HG02885 (cell line): ENCODE results near the gene PPFIBP1.
A peak's percentile ranks its signal among the peaks of the same experiment; 100 is the strongest.

Experiments
- ATAC-seq: cut with Tn5 transposase; IDR thresholded peaks from one replicate; pipeline ENCODE4 v1.9.1; 2021; ENCODE audit warnings: mild to moderate bottlenecking; ENCODE audit not compliant: unreplicated experiment, poor library complexity

Gene PPFIBP1

DNA sequence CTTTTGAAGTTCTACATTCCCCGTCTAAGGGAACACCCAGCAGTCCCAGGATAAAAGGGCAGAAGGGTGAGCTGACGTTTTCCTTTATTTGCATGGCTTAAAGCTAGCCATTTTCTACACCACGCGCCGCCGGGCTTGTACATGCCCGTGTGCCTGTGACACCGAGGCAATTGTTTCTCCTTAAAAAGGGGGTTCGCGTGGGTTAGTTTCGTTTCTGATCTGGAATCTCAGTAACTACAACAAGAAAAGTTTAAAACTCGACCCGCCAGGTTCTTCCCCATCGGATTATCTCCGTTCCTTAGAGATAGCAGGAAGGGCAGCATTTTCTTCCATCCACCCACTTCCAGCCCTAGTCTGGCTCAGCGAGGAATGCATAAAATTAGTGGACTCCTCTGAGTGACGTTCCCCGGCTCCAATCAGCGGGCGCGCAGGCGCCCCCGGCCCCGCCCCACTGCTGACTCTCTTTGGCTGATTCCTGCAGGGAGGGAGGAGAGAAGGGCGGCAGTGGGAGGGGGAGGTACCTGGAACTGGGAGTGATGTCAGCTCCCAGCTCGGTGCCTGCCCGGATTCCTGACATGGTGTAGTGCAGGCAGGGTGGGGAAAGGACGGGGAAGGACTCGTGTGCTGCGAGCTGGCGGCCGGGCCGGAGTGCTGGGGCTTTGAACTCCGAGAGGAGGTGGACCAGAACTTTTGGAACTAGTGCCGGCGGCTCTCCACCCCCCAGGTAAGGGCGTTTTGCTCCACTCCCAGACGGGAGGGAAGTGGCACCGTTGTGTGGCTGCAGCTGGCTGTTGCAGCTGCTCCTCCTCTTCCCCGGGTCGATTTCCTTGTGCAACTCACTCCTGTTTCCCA is at the start of gene PPFIBP1:
TSS of gene PPFIBP1 (plus strand) at position 565 of the 852 bp plus-strand sequence. CDS start 109,191 bp downstream, outside the sequence.
- peak; percentile 97 for ATAC-seq

DNA sequence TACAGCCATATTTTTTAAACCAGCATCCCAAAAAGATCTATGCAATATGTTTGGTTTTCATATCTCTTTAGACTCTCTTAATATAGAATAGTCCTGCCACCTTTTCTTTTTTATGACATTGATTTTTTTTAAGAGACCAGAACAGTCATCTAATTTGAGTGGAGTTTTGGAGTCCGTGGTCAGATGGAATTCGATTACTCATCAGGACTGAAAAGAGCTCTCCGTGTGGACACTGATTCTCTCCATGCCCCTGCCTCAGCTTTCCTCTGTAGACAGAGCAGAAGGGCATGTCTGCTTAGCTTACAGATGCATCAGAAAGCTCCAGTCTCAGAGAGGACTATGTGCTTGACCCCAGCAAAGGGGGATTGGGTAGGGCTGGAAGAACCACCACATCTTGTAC is 49.7 kb upstream of the PPFIBP1 start:
- ATAC-seq = no peak

DNA sequence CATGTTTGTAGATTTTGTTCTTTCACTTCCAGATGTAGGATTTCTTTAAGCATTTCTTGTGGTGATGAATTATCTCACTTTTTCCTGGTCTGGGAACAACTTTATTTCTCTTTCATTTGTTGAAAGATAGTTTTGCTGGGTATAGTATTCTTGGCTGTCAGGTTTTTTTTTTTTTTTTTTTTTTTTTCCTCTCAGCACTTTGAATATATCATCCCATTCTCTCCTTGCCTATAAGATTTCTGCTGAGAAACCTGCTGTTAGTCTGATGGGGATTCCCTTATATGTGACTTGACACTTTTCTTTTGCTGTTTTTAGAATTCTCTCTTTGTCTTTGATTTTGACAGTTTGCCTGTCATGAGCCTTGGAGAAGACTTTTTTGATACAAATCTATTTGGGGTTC is 47.0 kb upstream of the PPFIBP1 start:
- no peak for ATAC-seq

DNA sequence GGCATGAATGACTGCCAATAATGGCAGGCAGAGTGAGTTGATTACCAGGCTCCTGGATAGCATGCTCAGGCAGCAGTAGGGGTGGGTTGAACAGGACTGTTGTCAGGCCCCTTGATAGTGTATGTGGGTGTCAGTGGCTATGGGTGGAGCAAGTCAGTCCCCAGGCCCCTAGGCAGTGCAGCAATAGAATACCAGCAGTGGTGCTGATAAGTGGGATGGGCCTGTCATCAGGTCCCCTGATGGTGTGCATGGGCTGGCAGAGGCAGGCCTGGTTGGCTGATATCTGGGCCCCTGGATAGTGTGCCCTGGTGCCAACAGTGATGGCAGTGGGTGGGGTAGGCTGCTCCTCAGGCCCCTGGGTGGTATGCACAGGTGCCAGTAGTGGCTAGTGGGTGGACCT is 45.1 kb upstream of the PPFIBP1 start:
- ATAC-seq = no peak

DNA sequence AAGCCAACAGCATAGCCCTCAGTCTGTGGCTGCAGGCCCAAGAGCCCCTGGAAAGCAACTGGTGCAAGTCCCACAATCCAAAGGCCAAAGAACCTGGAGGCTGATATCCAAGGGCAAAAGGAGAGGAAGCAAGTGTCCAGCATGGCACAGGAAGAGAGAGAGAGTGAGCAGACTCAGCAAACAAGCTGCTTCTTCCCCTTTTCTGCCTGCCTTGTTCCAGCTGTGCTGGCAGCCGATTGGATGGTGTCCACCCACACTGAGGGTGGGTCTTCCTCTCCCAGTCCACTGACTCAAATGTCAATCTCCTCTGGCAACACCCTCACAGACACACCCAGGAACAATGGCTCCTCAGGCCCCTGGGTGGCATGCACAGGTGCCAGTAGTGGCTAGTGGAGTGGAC is 44.0 kb upstream of the PPFIBP1 start:
- no peak for ATAC-seq

DNA sequence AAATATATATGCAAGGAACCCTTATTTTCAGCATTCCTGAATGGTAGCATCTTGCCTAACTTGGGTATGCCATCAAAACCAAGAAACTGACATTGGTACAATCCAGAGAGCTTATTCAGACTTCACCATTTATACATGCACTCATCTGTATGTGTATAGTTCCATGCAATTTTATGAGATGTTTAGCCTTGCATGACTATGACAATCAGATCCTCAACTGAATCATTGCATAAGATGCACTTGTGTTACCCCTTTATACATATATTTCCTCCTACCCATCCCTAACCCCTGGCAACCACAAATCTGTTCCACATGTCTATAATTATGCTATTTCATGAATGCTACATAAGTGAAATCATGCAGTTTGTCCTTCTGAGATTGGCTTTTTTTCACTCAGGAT is 37.0 kb upstream of the PPFIBP1 start:
- no peak for ATAC-seq

DNA sequence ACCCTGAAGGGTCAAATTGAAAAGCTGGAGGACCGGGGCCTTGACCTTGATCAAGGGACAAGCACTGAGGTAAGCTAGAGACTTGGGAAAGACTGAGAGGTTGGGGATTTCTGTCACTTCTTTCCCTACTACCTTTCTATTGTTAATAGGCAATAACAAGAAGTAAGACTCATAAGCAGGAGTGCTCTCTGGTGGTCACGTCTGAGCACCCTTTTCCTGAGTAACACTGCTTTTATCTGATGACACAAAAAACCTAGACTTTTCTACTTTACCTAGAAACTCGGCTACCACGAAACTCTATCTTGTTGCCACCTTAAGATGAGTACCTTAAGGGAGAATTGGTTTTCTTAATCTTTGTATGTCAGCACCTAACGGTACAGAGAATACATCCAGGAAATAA is 35.5 kb upstream of the PPFIBP1 start:
- ATAC-seq = no peak

DNA sequence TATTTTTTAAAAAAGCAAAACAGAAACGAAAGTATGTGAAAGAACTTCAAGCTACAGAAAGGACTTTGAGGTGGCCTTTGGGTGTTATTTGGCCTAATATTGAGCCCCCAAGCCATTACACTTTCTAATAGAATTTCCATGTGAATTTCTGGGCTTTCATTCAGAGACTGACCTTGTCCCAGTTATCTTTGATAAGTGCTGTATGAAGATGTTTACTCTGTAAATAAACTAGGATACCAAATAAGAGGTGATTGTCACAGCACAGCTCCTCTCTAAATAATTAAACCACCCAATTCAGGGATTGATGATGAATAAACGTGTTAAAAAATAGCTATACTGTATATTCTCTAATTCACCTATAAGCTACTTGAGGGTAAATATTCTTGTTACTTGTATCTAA is 32.8 kb upstream of the PPFIBP1 start:
- ATAC-seq = no peak

DNA sequence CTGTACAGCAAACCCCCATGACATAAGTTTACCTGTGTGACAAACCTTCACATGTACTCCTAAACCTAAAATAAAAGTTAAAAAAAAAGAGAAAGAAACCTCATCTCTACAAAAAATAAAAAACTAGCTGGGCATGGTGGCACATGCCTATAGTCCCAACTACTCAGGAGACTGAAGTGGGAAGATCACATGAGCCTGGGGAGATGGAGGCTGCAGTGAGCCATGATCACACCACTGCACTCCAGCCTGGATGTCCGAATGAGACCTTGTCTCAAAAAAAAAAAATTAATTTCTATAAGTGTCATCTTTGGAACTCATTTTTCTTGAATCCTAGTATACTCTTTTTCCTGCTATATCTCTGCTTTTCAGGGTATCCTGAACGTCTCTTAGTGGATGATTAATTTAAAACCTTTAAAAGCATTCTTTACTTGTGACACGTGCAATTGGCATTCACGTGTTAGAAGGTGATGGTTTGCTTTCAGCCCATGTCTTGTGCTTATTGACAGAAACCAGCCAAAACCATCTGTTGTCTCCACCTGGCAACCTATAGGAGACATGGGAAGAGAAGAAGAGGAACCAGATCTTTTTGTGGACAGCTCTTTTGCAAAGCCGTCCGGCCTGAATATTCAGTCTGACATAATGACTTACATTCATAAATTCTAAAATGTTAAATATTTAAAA is 30.6 kb upstream of the PPFIBP1 start:
- ATAC-seq = no peak

DNA sequence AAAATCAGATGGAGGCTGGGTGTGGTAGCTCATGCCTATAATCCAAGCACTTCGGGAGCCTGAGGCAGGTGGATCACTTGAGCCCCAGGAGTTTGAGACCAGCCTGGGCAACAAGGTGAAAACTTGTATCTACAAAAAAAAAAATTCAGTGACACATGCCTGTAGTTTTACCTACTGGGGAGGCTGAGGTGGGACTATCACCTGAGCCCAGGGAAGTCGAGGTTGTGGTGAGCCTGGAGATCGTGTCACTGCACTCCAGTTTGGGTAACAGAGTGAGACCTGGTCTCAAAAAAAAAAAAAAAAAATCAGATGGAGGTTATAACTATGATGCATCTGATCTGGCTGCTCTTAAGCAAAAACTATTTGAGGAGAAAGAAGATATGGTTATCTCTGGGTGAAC is 26.6 kb upstream of the PPFIBP1 start:
- no peak for ATAC-seq

DNA sequence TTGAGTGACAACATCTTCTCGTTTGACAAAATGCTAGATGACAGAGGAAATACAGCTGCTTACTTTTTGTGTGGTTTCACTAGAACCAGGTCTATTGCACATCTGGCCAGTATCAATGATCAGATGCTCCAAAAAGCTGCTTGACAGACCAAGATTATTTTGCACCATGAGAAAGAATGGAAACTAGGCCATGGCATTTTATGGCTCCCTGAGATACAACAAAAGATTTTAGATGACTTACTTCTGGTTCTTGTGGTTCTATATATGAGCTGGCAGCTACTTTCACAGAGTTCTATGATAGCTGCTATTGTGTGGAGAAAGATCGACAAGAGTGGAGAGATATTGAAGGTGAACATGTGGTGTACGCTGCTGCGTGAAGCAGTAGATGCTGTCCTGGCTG is 25.9 kb upstream of the PPFIBP1 start:
- ATAC-seq = no peak

DNA sequence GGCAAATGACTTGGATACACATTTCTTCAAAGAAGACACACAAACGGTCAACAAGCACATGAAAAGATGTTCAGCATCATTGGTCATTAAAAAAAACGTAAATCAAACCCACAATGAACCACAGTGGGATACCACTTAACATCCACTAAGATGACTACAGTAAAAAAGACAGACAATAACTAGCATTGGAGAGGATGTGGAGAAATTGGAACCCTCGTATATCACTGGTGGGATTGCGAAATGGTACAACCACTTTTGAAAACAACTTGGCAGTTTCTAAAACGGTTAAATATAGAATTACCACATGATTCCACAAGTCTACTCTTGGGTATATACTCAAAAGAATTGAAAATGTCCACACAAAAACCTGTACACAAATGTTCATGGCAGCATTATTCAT is 25.2 kb upstream of the PPFIBP1 start:
- no peak for ATAC-seq

DNA sequence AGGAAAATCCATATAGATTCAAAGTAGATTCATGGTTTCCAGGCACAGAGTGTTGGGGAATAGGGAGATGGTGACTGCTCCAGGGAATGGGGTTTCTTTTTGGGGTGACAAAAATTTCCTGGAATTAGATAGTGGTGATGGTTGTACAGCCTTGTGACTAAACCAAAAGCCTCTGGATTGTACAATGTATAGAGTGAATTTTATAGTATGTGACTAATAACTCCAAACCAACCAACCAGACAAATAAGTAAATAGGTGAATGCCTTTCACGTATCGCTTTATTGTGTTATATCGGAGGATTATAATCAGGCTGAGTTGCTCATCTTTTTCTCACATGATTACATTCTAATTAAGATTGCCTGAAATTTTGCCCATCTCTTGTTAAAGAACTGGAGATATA is 24.6 kb upstream of the PPFIBP1 start:
- ATAC-seq = no peak

DNA sequence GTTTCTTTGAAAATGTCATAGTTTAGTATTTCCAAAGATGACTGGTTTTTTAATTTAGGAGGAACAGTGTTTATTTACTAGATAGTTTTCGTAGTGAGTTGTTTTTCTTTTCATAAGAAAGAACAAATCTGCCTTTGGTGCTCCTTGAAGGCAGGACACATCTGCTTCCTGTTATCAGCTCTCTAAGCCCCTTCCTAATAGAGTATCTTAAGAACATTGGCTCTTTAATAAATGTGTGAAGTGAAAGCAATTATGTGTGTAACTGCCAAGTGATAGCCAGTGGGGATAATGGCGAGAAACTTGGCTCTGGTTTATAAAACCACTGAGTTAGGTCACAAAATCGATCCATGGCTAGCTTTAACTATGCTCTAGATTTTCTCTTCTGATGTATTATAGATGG is 23.5 kb upstream of the PPFIBP1 start:
- no peak for ATAC-seq

DNA sequence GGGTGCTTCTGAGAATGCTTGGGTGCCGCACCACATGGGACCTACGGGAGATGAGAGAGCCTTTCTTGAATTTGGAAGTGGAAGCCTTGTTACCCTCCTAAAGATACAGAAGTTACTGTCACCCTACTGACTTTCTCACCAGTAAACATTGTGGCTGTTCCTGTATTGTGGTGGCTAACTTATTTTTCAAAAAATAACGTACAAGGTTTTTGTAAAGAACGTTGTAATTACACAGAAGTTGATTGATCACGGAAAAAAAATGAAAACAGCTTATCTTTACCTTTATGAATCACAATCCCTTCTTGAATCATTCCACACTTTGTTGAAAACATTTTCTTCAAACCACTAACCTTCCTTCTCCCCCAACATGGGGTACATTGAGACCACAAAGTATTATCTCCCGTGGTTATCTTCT is 22.0 kb upstream of the PPFIBP1 start:
- ATAC-seq = no peak

DNA sequence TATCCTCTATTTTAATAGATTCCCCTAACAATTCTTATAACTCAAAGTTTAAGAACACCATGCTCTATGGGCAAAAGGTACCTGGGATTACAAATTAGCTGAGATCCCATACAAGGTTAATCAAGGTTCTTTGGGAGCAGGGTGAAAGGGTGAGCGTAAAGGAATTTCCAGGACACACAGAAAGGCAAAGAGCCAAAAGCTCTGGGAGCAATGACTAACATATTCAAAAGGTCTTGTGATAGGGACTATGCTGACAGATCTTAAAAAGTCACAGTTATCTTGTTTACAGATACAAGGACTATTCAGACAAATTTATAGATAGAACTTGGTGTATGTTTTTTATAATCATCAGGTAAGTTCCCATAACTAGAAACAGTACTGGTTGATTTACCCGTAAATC is 19.5 kb upstream of the PPFIBP1 start:
- no peak for ATAC-seq

DNA sequence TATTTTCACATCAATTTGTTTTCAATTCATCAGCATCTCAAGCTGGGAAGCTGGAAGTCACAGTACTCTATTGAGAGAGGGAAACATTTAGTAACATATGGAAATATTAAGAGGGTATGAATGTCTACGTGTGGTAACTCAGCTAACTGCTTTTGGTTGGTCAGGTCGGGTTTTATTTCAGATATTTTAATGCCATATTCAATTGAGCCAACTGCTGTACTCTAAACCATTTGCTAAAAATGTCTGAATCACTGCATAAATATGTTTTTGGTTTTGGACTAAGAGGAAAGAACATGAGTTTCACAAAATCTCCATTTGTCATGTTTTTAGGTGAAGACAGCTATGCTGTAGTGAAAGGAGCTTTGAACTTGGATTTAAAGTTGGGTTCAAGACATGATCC is 18.9 kb upstream of the PPFIBP1 start:
- ATAC-seq = no peak

DNA sequence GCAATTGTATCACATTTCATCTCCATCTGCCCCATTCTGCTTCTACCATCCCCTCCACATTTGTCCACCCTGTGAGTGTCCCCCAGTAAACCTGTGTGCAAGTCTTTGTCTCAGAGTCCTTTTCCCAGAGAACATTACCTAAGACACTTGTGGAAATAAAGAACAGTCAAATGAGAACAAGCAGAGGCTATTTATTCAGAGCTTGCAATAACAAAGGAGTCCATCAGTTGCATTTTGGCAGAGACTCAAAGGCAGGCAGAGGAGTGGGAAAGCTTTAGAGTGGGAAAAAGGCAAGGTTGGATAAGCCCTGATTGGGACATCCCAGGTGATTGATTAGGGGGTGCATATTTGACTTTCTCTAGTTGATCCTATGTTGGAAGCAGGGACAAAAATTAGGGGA is 18.2 kb upstream of the PPFIBP1 start:
- ATAC-seq = no peak

DNA sequence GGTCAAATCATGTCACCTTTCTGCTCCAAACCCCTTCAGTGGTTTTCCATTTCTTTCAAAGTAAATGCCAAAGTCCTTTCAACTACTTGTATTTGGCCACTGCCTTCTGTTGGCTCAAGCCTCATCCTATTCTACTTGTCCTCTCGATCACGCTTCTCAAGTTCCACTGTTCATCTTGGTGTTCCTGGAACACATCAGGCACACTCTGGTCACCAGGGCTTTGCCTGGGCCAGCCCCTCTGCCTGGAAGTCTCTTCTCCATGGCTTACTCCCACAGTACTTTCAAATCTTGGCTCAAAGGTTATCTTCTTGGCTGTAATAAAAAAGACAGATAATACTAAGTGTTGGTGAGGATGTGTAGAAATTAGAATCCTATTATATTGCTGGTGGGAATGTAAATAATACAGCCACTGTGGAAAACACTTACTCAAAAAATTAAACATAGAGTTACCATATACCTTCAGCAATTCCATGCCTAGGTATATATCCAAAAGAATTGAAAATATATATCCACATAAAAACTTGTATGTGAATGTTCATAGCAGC is 17.3 kb upstream of the PPFIBP1 start:
- no peak for ATAC-seq

DNA sequence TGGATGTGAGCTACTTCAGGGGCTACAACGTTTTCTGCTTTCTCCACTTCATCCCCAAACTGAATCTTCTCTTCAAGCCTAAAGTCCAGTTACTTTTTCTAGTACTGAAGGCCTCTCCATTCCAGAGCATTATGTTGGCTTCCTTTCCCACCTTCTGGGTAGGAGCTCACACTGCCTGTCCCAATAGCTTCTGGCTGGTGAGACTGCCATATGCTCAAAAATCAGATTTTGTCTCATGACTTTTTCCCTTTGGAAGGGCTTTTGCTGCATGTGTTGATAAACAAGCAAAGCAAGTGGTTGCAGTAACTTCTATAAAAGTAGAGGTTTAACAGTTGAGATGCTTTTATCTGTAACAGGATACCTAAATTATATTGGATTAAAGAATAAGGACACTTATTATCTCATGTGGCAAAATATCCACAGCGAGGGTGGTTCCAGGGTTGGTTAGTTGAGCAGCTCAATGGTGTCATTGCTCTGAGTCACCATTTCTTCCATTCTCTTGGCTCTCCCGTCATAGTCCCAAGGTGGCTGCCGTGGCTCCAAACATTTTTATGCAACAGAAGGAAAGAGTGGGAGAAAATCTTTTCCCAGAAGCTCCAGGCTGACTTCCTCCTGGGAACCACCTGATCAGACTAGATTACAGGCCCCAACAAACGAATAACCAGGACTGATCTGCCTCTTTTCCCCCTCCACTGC is 15.1 kb upstream of the PPFIBP1 start:
- ATAC-seq = no peak
